GM12878 (cell line): ENCODE results near the gene MGAT1. TPM values are rescaled to one million over a fixed set of nuclear protein-coding genes. Genes with fewer than 3 reads are reported as not detected.
"Not testable (repeated sequence)": the region's sequence is repeated elsewhere in the genome, so short reads cannot be mapped to it uniquely, and the experiment has no call there.

Experiments
- ATAC-seq: fragments of 200-7000 bp; cut with Tn5 transposase; 3 replicates; pipeline ENCODE4 v1.9.1; 2020; ENCODE audit warnings: mild to moderate bottlenecking, moderate library complexity
- BruUV-seq: library from RNA; stranded (reverse); fragments of 400-500 nt; replicated peaks from 2 replicates; lab custom pipeline; 2021; lab: Mats Ljungman, UMichigan
- CTCF ChIA-PET: fragments of 300-600 bp; sonication (Branson Sonifier 250); formaldehyde crosslinking; extraction: SDS; loops from one replicate; lab custom pipeline; 2021; ENCODE audit warnings: inconsistent platforms; lab: Yijun Ruan, JAX
- POLR2A ChIA-PET: fragments of 350-600 bp; formaldehyde crosslinking; extraction: SDS; loops from one replicate; lab custom pipeline; 2021; ENCODE audit warnings: inconsistent platforms; lab: Charles Lee
- RAD21 ChIA-PET: fragments of 300-600 bp; sonication (Branson Sonifier 250); formaldehyde crosslinking; loops from one replicate; lab custom pipeline; 2023; ENCODE audit warnings: antibody characterized with exemption; ENCODE audit not compliant: unreplicated experiment; lab: Charles Lee
- SMC1A ChIA-PET: fragments of 300-600 bp; sonication (Branson Sonifier 250); formaldehyde crosslinking; loops from one replicate; lab custom pipeline; 2023; ENCODE audit not compliant: unreplicated experiment, uncharacterized antibody; lab: Charles Lee
- DNase-seq: peaks from one replicate; pipeline ENCODE4 v3.0.0-alpha.2; 2011; ENCODE audit warnings: low read depth, low spot score
- FAIRE-seq: peaks from 3 replicates; lab custom pipeline; 2011; peaks lifted over from hg19 to GRCh38; lab: Jason Lieb, UNC
- H2AFZ ChIP-seq: 2 replicates; pipeline ENCODE4 v1.6.0; 2011; ENCODE audit warnings: low read depth, low read length, control low read depth; ENCODE audit not compliant: control insufficient read depth
- H3K27ac ChIP-seq: 2 replicates; pipeline ENCODE4 v1.5.1; 2011; ENCODE audit warnings: control low read depth; ENCODE audit not compliant: control insufficient read depth, insufficient read depth
- H3K27me3 ChIP-seq, 2 experiments: replicated peaks in 1 of 2; 2 replicates each; pipeline versions ENCODE4 v1.6.0 to v1.6.1; 2011; ENCODE audit warnings: low read length in 1 of 2; ENCODE audit not compliant: control insufficient read depth in 2 of 2, insufficient read depth in 2 of 2
- H3K36me3 ChIP-seq, 2 experiments: 2 replicates each; pipeline ENCODE4 v1.5.1; 2011; ENCODE audit warnings: low read length in 1 of 2; ENCODE audit not compliant: control insufficient read depth in 2 of 2, insufficient read depth in 2 of 2
- H3K4me1 ChIP-seq: 2 replicates; pipeline ENCODE4 v1.6.1; 2011; ENCODE audit warnings: mild to moderate bottlenecking, low read length, moderate library complexity, mixed read lengths; ENCODE audit not compliant: control insufficient read depth, insufficient read depth
- H3K4me2 ChIP-seq: 2 replicates; pipeline ENCODE4 v1.6.0; 2011; ENCODE audit warnings: control low read depth; ENCODE audit not compliant: control insufficient read depth, insufficient read depth
- H3K4me3 ChIP-seq: fragments of 200-600 bp; sonication (generic); 2 replicates; pipeline ENCODE4 v1.5.1; 2016
- H3K79me2 ChIP-seq: 2 replicates; pipeline ENCODE4 v1.6.0; 2011; ENCODE audit warnings: low read length; ENCODE audit not compliant: control insufficient read depth, insufficient read depth
- H3K9ac ChIP-seq: 2 replicates; pipeline ENCODE4 v1.8.0; 2011; ENCODE audit warnings: low read length, control low read depth, mixed read lengths; ENCODE audit not compliant: control insufficient read depth, insufficient read depth
- H3K9me3 ChIP-seq: replicated peaks from 3 replicates; pipeline ENCODE4 v1.5.1; 2011; ENCODE audit warnings: mild to moderate bottlenecking, low read length; ENCODE audit not compliant: control insufficient read depth, insufficient read depth
- H4K20me1 ChIP-seq: 2 replicates; pipeline ENCODE4 v1.6.0; 2011; ENCODE audit not compliant: control insufficient read depth, insufficient read depth
- WGBS: methylation state at CpG from one replicate; pipeline ENCODE4 v1.1.6; 2016; ENCODE audit warnings: low lambda C conversion rate; ENCODE audit not compliant: insufficient replicate concordance, insufficient coverage; ENCODE audit errors: missing lambda C conversion rate; 5-methylcytosine and 5-hydroxymethylcytosine counted together
- in situ Hi-C: fragments of 300-500 bp; cut with MboI; formaldehyde crosslinking; loops from 9 replicates; pipeline ENCODE4 v1.14.3; 2018; ENCODE audit warnings: mixed read lengths
- intact Hi-C: fragments of 100-400 bp; cut with micrococcal nuclease; formaldehyde crosslinking; loops from one replicate; pipeline ENCODE4 v1.14.2; 2022; ENCODE audit not compliant: unreplicated experiment
- polyA plus RNA-seq, 11 experiments: library from polyadenylated mRNA; depleted of rRNA in 4 of 11; unstranded in 6 of 11; stranded (reverse) in 5 of 11; fragments of >200 nt; fragmentation: Nextera tagmentation in 4 of 11; fragmentation: Illumina TruSeq in 1 of 11; extraction: Ambion mirVana in 4 of 11; extraction: Trizol in 1 of 11; gene quantifications; 1 replicate in 1 of 11; 2 replicates in 10 of 11; pipeline versions ENCODE4 v1.2.1 to v1.2.3, GENCODE V29; 2011 to 2016; ENCODE audit warnings: inconsistent platforms in 2 of 11, missing spikeins in 2 of 11, low read depth in 1 of 11
- total RNA-seq, 4 experiments: library from RNA; depleted of rRNA in 3 of 4; stranded (reverse); fragments of >200 nt in 3 of 4; fragmentation: Illumina TruSeq in 1 of 4; extraction: Trizol in 1 of 4; gene quantifications; 2 replicates each; pipeline versions ENCODE4 v1.2.1 to v1.2.3, GENCODE V29; 2013 to 2021
- TF ChIP-seq, protein P1 (sequence below): IDR thresholded peaks from 2 replicates; pipeline ENCODE4 v1.6.1; 2012; ENCODE audit warnings: mild to moderate bottlenecking, low read depth, low read length

MGAT1 gene
- total and polyA plus RNA-seq, 10 of the 15 experiments (the other 5 are each of a cell fraction or from before 2014, with no cell fraction given) = 3.1 to 88.4 (median 62.7) TPM

DNA sequence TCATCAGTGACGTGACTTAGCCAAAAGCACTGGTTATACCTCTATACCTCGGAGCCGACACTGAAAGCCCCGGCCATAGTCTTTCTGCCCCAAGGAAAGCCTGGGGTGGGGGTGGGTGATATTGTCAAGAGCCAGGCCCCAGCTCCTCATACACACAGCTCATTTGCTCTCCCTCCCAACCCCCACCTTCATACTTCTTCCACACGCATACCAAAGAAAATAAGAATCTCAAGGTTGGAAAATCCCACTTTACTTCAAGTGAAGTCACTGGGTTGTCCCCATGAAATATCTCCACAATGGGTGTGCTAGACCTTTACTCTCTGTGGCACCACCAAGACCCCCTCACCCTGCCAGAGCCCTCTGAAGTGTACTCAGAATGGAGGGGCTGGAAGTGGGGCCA is 27.1 kb upstream of the MGAT1 start (continued):
- TF ChIP-seq, protein P1, sequence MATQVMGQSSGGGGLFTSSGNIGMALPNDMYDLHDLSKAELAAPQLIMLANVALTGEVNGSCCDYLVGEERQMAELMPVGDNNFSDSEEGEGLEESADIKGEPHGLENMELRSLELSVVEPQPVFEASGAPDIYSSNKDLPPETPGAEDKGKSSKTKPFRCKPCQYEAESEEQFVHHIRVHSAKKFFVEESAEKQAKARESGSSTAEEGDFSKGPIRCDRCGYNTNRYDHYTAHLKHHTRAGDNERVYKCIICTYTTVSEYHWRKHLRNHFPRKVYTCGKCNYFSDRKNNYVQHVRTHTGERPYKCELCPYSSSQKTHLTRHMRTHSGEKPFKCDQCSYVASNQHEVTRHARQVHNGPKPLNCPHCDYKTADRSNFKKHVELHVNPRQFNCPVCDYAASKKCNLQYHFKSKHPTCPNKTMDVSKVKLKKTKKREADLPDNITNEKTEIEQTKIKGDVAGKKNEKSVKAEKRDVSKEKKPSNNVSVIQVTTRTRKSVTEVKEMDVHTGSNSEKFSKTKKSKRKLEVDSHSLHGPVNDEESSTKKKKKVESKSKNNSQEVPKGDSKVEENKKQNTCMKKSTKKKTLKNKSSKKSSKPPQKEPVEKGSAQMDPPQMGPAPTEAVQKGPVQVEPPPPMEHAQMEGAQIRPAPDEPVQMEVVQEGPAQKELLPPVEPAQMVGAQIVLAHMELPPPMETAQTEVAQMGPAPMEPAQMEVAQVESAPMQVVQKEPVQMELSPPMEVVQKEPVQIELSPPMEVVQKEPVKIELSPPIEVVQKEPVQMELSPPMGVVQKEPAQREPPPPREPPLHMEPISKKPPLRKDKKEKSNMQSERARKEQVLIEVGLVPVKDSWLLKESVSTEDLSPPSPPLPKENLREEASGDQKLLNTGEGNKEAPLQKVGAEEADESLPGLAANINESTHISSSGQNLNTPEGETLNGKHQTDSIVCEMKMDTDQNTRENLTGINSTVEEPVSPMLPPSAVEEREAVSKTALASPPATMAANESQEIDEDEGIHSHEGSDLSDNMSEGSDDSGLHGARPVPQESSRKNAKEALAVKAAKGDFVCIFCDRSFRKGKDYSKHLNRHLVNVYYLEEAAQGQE = no peak
- TF ChIP-seq, all 136 proteins: peak for 0

DNA sequence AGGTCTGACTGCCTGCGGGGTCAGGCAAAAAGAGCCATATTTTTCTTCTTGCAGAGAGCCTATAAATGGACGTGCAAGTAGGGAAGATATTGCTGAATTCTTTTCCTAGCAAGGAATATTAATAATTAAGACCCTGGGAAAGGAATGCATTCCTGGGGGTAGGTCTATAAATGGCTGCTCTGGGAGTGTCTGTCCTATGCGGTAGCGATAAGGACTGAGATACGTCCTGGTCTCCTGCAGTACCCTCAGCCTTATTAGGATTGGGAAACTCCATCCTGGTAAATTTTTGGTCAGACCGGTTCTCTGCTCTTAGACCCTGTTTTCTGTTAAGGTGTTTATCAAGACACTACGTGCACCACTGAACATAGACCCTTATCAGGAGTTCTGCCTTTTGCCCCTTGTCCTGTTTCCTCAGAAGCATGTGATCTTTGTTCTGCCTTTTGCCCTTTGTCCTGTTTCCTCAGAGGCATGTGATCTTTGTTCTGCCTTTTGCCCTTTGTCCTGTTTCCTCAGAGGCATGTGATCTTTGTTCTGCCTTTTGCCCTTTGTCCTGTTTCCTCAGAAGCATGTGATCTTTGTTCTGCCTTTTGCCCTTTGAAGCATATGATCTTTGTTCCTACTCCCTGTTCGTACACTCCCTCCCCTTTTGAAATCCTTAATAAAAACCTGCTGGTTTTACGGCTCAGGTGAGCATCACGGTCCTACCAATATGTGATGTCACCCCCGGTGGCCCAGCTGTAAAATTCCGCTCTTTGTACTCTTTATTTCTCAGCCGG is 26.3 kb upstream of the MGAT1 start:
- DNase-seq, H4K20me1 ChIP-seq, H3K4me3 ChIP-seq, H2AFZ ChIP-seq, H3K9ac ChIP-seq, H3K9me3 ChIP-seq, H3K27ac ChIP-seq, H3K36me3 ChIP-seq, BruUV-seq, FAIRE-seq, intact Hi-C loops, ATAC-seq, in situ Hi-C loops, H3K4me2 ChIP-seq, H3K4me1 ChIP-seq, H3K27me3 ChIP-seq: not testable (repeated sequence)
- SMC1A ChIA-PET = interaction anchor here (2.8 to 3.3 kb wide), 2 partner anchors 7 to 12 kb away, joined by 16 to 22 read pairs; no protein-coding TSS in a partner anchor
- H3K79me2 ChIP-seq = peaks cover 35% of the 10 kb centered on the region
- RAD21 ChIA-PET = interaction anchor here (5.6 kb wide), 1 partner anchor 15 kb away, joined by 70 read pairs; no protein-coding TSS in a partner anchor
- POLR2A ChIA-PET = interaction anchor here (2.4 to 5.6 kb wide), 4 partner anchors 7 to 23 kb away, joined by 11 to 41 read pairs (median 34); no protein-coding TSS in a partner anchor
- WGBS = 91% methylated on average over 13 of the region's 13 CpGs
- CTCF ChIA-PET = interaction anchor here (1.8 to 2.5 kb wide), 3 partner anchors 16 to 24 kb away, joined by 5 to 14 read pairs (median 10); no protein-coding TSS in a partner anchor

DNA sequence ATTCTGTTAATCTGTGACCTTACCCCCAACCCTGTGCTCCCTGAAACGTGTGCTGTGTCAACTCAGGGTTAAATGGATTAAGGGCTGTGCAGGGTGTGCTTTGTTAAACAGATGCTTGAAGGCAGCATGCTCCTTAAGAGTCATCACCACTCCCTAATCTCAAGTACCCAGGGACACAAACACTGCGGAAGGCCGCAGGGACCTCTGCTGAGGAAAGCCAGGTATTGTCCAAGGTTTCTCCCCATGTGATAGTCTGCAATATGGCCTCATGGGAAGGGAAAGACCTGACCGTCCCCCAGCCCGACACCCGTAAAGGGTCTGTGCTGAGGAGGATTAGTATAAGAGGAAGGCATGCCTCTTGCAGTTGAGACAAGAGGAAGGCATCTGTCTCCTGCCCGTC is 24.8 kb upstream of the MGAT1 start:
- H3K4me1 ChIP-seq, H3K9me3 ChIP-seq, H3K4me3 ChIP-seq, H4K20me1 ChIP-seq, H3K27ac ChIP-seq, BruUV-seq, H3K9ac ChIP-seq, DNase-seq, H3K36me3 ChIP-seq, in situ Hi-C loops, FAIRE-seq, H3K27me3 ChIP-seq, H3K4me2 ChIP-seq, intact Hi-C loops, CTCF ChIA-PET, ATAC-seq, H2AFZ ChIP-seq, RAD21 ChIA-PET, POLR2A ChIA-PET: not testable (repeated sequence)
- SMC1A ChIA-PET = interaction anchor here (2.2 to 4.0 kb wide), 3 partner anchors 10 to 20 kb away, joined by 6 to 14 read pairs (median 14); no protein-coding TSS in a partner anchor
- WGBS = 83% methylated on average over 7 of the region's 7 CpGs
- peaks cover 28% of the 10 kb centered on the region for H3K79me2 ChIP-seq
